Measurements from ENCODE around the gene STARD3.
A peak's percentile ranks its signal among the peaks of the same experiment; 100 is the strongest.

STARD3 gene

GRCh38 chr17:39699818-39700147 is 62.8 kb downstream of the STARD3 start, which contains the start of gene ERBB2:
ERBB2 (plus strand) TSS chr17:39700064; CDS start chr17:39700239, 175 bp downstream.
- H2AFZ ChIP-seq (ENCODE audit: low read length) = peak within 1 kb of the TSS; percentile 90
- peak within 1 kb of the TSS; percentile 84 for H3K14ac ChIP-seq (ENCODE audit: low read length)
- no peak within 1 kb of the TSS for H2BK12ac ChIP-seq (ENCODE audit: low read length)
- H2BK5ac ChIP-seq (ENCODE audit: low read length) = peak within 1 kb of the TSS; percentile 99
- peak within 1 kb of the TSS; percentile 94 for H2AK5ac ChIP-seq (ENCODE audit: low read depth, low read length)
- no CpG with 5 or more reads among the region's 20 CpGs for WGBS, 2 donors (ENCODE audit: extremely low coverage in 2 of 2, insufficient read length in 2 of 2, insufficient replicate concordance in 1 of 2)
- H3K18ac ChIP-seq (ENCODE audit: low read length) = peak within 1 kb of the TSS; percentile 99
- H3K4me3 ChIP-seq (ENCODE audit: low read length in 2 of 2) = peak within 1 kb of the TSS; percentile 80 to 97
- H3K23ac ChIP-seq (ENCODE audit: low read depth, low read length, poor library complexity) = no peak within 1 kb of the TSS
- H3K4me1 ChIP-seq (ENCODE audit: control insufficient read depth in 2 of 2, insufficient read depth in 1 of 2, low read depth in 1 of 2, low read length in 2 of 2) = peaks cover 29 to 42% of the 10 kb centered on the region in 2 donors
- H3K9ac ChIP-seq (ENCODE audit: low read depth, low read length, poor library complexity) = peak within 1 kb of the TSS; percentile 89
- no peaks in the 10 kb centered on the region for H3K27me3 ChIP-seq (ENCODE audit: control insufficient read depth in 3 of 3, insufficient read depth in 3 of 3, low read depth in 1 of 3, low read length in 3 of 3)
- H4K8ac ChIP-seq (ENCODE audit: low read depth, low read length) = no peak within 1 kb of the TSS
- H3K27ac ChIP-seq (replicated peaks; ENCODE audit: low read length) = peak within 1 kb of the TSS; percentile 68
- peaks cover 11% of the 10 kb centered on the region for H3K79me1 ChIP-seq (ENCODE audit: low read depth, low read length)
- peak within 1 kb of the TSS; percentile 83 for H3K4me2 ChIP-seq (ENCODE audit: insufficient read depth, low read length, poor library complexity, severe bottlenecking)
- H3K4ac ChIP-seq (ENCODE audit: low read length) = peak within 1 kb of the TSS; percentile 44
- no peak within 1 kb of the TSS for H4K91ac ChIP-seq (ENCODE audit: low read depth, low read length, poor library complexity)
- H2BK15ac ChIP-seq (ENCODE audit: low read length) = peak within 1 kb of the TSS; percentile 75
- peaks cover 2 to 23% of the 10 kb centered on the region in 2 donors for H3K36me3 ChIP-seq (replicated peaks in 1 of 2; ENCODE audit: control insufficient read depth in 2 of 2, insufficient read depth in 2 of 2, low read length in 2 of 2)
- H3K9me3 ChIP-seq (replicated peaks in 1 of 2; ENCODE audit: control insufficient read depth in 2 of 2, insufficient read depth in 1 of 2, low read depth in 1 of 2, low read length in 2 of 2) = no peaks in the 10 kb centered on the region
- H2BK120ac ChIP-seq (ENCODE audit: low read depth, low read length) = peak within 1 kb of the TSS; percentile 61
- DNase-seq (ENCODE audit: low spot score) = no peak

GRCh38 chr17:39700148-39700987 is 63.4 kb downstream of the STARD3 start:
- Histone ChIP-seq H2BK15ac (ENCODE audit: low read length) (peak overlapping the region; percentile 75), H2AK5ac (ENCODE audit: low read depth, low read length) (peak overlapping the region; percentile 94), H3K9ac (ENCODE audit: low read depth, low read length, poor library complexity) (peak overlapping the region; percentile 89), H3K36me3 (replicated peaks in 1 of 2; ENCODE audit: control insufficient read depth in 2 of 2, insufficient read depth in 2 of 2, low read length in 2 of 2) (peaks cover 3 to 21% of the 10 kb centered on the region in 2 donors), H3K4me1 (ENCODE audit: control insufficient read depth in 2 of 2, insufficient read depth in 1 of 2, low read depth in 1 of 2, low read length in 2 of 2) (peaks cover 23 to 42% of the 10 kb centered on the region in 2 donors), H3K4ac (ENCODE audit: low read length) (peak overlapping the region; percentile 44), H3K27me3 (ENCODE audit: control insufficient read depth in 3 of 3, insufficient read depth in 3 of 3, low read depth in 1 of 3, low read length in 3 of 3) (no peaks in the 10 kb centered on the region), H3K4me2 (ENCODE audit: insufficient read depth, low read length, poor library complexity, severe bottlenecking) (peak overlapping the region; percentile 83), H3K27ac (replicated peaks; ENCODE audit: low read length) (peak overlapping the region; percentile 68), H2AFZ (ENCODE audit: low read length) (peak overlapping the region; percentile 90), H4K91ac (ENCODE audit: low read depth, low read length, poor library complexity) (no peak overlapping the region), H3K14ac (ENCODE audit: low read length) (peak overlapping the region; percentile 84), H2BK5ac (ENCODE audit: low read length) (peak overlapping the region; percentile 99), H2BK120ac (ENCODE audit: low read depth, low read length) (peak overlapping the region; percentile 61), H2BK12ac (ENCODE audit: low read length) (no peak overlapping the region), H3K79me1 (ENCODE audit: low read depth, low read length) (peaks cover 14% of the 10 kb centered on the region), H3K23ac (ENCODE audit: low read depth, low read length, poor library complexity) (no peak overlapping the region), H4K8ac (ENCODE audit: low read depth, low read length) (no peak overlapping the region), H3K9me3 (replicated peaks in 1 of 2; ENCODE audit: control insufficient read depth in 2 of 2, insufficient read depth in 1 of 2, low read depth in 1 of 2, low read length in 2 of 2) (no peaks in the 10 kb centered on the region), H3K18ac (ENCODE audit: low read length) (peak overlapping the region; percentile 99), H3K4me3 (ENCODE audit: low read length in 2 of 2) (peak overlapping the region; percentile 80 to 97)
- DNase-seq (ENCODE audit: low spot score) = no peak
- WGBS, 2 donors (ENCODE audit: extremely low coverage in 2 of 2, insufficient read length in 2 of 2, insufficient replicate concordance in 1 of 2) = no CpG with 5 or more reads among the region's 57 CpGs

- Histone ChIP-seq H3K27ac (replicated peaks; ENCODE audit: low read length) (peak overlapping the region; percentile 23), H3K4me1 (ENCODE audit: control insufficient read depth in 2 of 2, insufficient read depth in 1 of 2, low read depth in 1 of 2, low read length in 2 of 2) (peaks cover 16 to 39% of the 10 kb centered on the region in 2 donors), H3K14ac (ENCODE audit: low read length) (no peak overlapping the region), H3K23ac (ENCODE audit: low read depth, low read length, poor library complexity) (no peak overlapping the region), H3K18ac (ENCODE audit: low read length) (peak overlapping the region; percentile 78), H3K9ac (ENCODE audit: low read depth, low read length, poor library complexity) (peak overlapping the region; percentile 89), H3K4me2 (ENCODE audit: insufficient read depth, low read length, poor library complexity, severe bottlenecking) (peak overlapping the region; percentile 83), H4K91ac (ENCODE audit: low read depth, low read length, poor library complexity) (no peak overlapping the region), H3K4me3 (ENCODE audit: low read length in 2 of 2) (peak overlapping the region; percentile 80 to 97), H3K27me3 (ENCODE audit: control insufficient read depth in 3 of 3, insufficient read depth in 3 of 3, low read depth in 1 of 3, low read length in 3 of 3) (no peaks in the 10 kb centered on the region), H4K8ac (ENCODE audit: low read depth, low read length) (no peak overlapping the region), H2AFZ (ENCODE audit: low read length) (peak overlapping the region; percentile 90), H3K4ac (ENCODE audit: low read length) (no peak overlapping the region), H3K79me1 (ENCODE audit: low read depth, low read length) (peaks cover 17% of the 10 kb centered on the region), H2BK5ac (ENCODE audit: low read length) (no peak overlapping the region), H2BK15ac (ENCODE audit: low read length) (no peak overlapping the region), H2BK120ac (ENCODE audit: low read depth, low read length) (no peak overlapping the region), H2BK12ac (ENCODE audit: low read length) (no peak overlapping the region), H3K36me3 (replicated peaks in 1 of 2; ENCODE audit: control insufficient read depth in 2 of 2, insufficient read depth in 2 of 2, low read length in 2 of 2) (peaks cover 3 to 21% of the 10 kb centered on the region in 2 donors), H2AK5ac (ENCODE audit: low read depth, low read length) (peak overlapping the region; percentile 42), H3K9me3 (replicated peaks in 1 of 2; ENCODE audit: control insufficient read depth in 2 of 2, insufficient read depth in 1 of 2, low read depth in 1 of 2, low read length in 2 of 2) (no peaks in the 10 kb centered on the region)
- DNase-seq (ENCODE audit: low spot score) = no peak
- no CpG with 5 or more reads among the region's 10 CpGs for WGBS, 2 donors (ENCODE audit: extremely low coverage in 2 of 2, insufficient read length in 2 of 2, insufficient replicate concordance in 1 of 2)
These were observed 64.3 kb downstream of the STARD3 start for GRCh38 chr17:39701012-39701783.

All from neuronal stem cell (in vitro differentiated cells).